Endothelial cell of umbilical vein (primary cell): ENCODE measurements around the gene DEPDC1B. TPM values are rescaled to one million over a fixed set of nuclear protein-coding genes. Genes with fewer than 3 reads are reported as not detected.
"Not testable (repeated sequence)": the region's sequence is repeated elsewhere in the genome, so short reads cannot be mapped to it uniquely, and the experiment has no call there.

Experiments
- BruUV-seq: library from RNA; stranded (reverse); fragments of 400-500 nt; replicated peaks from 2 replicates; lab custom pipeline; 2021; lab: Mats Ljungman, UMichigan
- CTCF ChIA-PET: fragments of 300-600, 350-600 bp; sonication (Branson Sonifier 250); formaldehyde crosslinking; loops from one replicate; lab custom pipeline; 2021; ENCODE audit warnings: antibody characterized with exemption, inconsistent platforms; lab: Charles Lee
- POLR2A ChIA-PET: fragments of 300-600, 350-600 bp; sonication (Branson Sonifier 250); formaldehyde crosslinking; loops from one replicate; lab custom pipeline; 2021; ENCODE audit warnings: antibody characterized with exemption, inconsistent platforms; lab: Charles Lee
- DNase-seq: peaks from one replicate; pipeline ENCODE4 v3.0.0-alpha.2; 2011; ENCODE audit warnings: low read depth, low spot score
- FAIRE-seq: peaks from 2 replicates; lab custom pipeline; 2011; peaks lifted over from hg19 to GRCh38; lab: Jason Lieb, UNC
- H2AFZ ChIP-seq: 2 replicates; pipeline ENCODE4 v1.6.0; 2012; ENCODE audit warnings: low read depth, low read length, control low read depth, inconsistent platforms
- H3K27ac ChIP-seq: 2 replicates; pipeline ENCODE4 v1.5.1; 2011; ENCODE audit warnings: low read depth, mild to moderate bottlenecking, control low read depth, low read length, moderate library complexity; ENCODE audit not compliant: insufficient read depth
- H3K27me3 ChIP-seq, 2 experiments: 2 replicates each; pipeline versions ENCODE4 v1.6.0 to v1.6.1; 2011; ENCODE audit warnings: low read length in 2 of 2, mixed read lengths in 1 of 2; ENCODE audit not compliant: control insufficient read depth in 2 of 2, insufficient read depth in 2 of 2
- H3K36me3 ChIP-seq, 2 experiments: 2 replicates in 1 of 2; 3 replicates in 1 of 2; pipeline ENCODE4 v1.5.1; 2011; ENCODE audit warnings: low read length in 2 of 2, mild to moderate bottlenecking in 1 of 2, moderate library complexity in 1 of 2; ENCODE audit not compliant: control insufficient read depth in 2 of 2, insufficient read depth in 2 of 2; ENCODE audit errors: extremely low read depth in 1 of 2
- H3K4me1 ChIP-seq: 3 replicates; pipeline ENCODE4 v1.5.1; 2011; ENCODE audit warnings: mild to moderate bottlenecking, low read length; ENCODE audit not compliant: control insufficient read depth, insufficient read depth; ENCODE audit errors: extremely low read depth
- H3K4me2 ChIP-seq: 2 replicates; pipeline ENCODE4 v1.6.1; 2011; ENCODE audit warnings: low read length, control low read depth, mixed read lengths; ENCODE audit not compliant: insufficient read depth
- H3K4me3 ChIP-seq, 3 experiments: fragments of 200-600 bp in 1 of 3; sonication (generic), shearing (Covaris generic) in 1 of 3; replicated peaks in 1 of 3; 2 replicates each; pipeline ENCODE4 v1.5.1; 2011 to 2016; ENCODE audit warnings: control low read depth in 3 of 3, low read length in 3 of 3, mild to moderate bottlenecking in 2 of 3, inconsistent platforms in 1 of 3, low read depth in 1 of 3, moderate library complexity in 1 of 3; ENCODE audit not compliant: insufficient read depth in 1 of 3
- H3K79me2 ChIP-seq: 2 replicates; pipeline ENCODE4 v1.6.0; 2012; ENCODE audit warnings: low read length, inconsistent platforms; ENCODE audit not compliant: control insufficient read depth, insufficient read depth
- H3K9ac ChIP-seq: replicated peaks from 2 replicates; pipeline ENCODE3; 2011; ENCODE audit warnings: low read length, control low read depth; ENCODE audit not compliant: insufficient read depth; ENCODE audit errors: extremely low read depth
- H3K9me1 ChIP-seq: replicated peaks from 3 replicates; pipeline ENCODE4 v1.6.0; 2011; ENCODE audit warnings: mild to moderate bottlenecking, low read length; ENCODE audit not compliant: control insufficient read depth, insufficient read depth; ENCODE audit errors: extremely low read depth
- H3K9me3 ChIP-seq: replicated peaks from 2 replicates; pipeline ENCODE4 v1.5.1; 2012; ENCODE audit warnings: low read length, inconsistent platforms; ENCODE audit not compliant: control insufficient read depth, insufficient read depth
- H4K20me1 ChIP-seq: replicated peaks from 2 replicates; pipeline ENCODE3; 2011; ENCODE audit warnings: mild to moderate bottlenecking, low read length; ENCODE audit not compliant: control insufficient read depth, insufficient read depth; ENCODE audit errors: extremely low read depth
- EZH2 ChIP-seq: IDR thresholded peaks from 2 replicates; pipeline ENCODE4 v1.6.1; 2012; ENCODE audit warnings: borderline replicate concordance, low read depth, mild to moderate bottlenecking, moderate library complexity, low read length, inconsistent platforms; ENCODE audit not compliant: severe bottlenecking
- FOS ChIP-seq: IDR thresholded peaks from 2 replicates; pipeline ENCODE4 v1.6.1; 2011; ENCODE audit warnings: mild to moderate bottlenecking, low read length, moderate library complexity, borderline replicate concordance; ENCODE audit not compliant: insufficient read depth
- GATA2 ChIP-seq: IDR thresholded peaks from 2 replicates; pipeline ENCODE4 v1.7.0; 2011; ENCODE audit warnings: low read depth, mild to moderate bottlenecking, moderate library complexity, mixed read lengths, low read length; ENCODE audit not compliant: insufficient read length, insufficient read depth
- MYC ChIP-seq: IDR thresholded peaks from one replicate; pipeline ENCODE4 v1.6.1; 2011; ENCODE audit warnings: mild to moderate bottlenecking, low read depth, low read length
- POLR2A ChIP-seq: IDR thresholded peaks from 2 replicates; pipeline ENCODE4 v1.6.1; 2012; ENCODE audit warnings: low read depth, mild to moderate bottlenecking, control low read depth, low read length
- POLR2AphosphoS5 ChIP-seq: IDR thresholded peaks from 2 replicates; pipeline ENCODE4 v1.6.1; 2012; ENCODE audit warnings: low read depth, mild to moderate bottlenecking, control low read depth, low read length, moderate library complexity; ENCODE audit not compliant: insufficient read depth
- dilution Hi-C: fragments of 300-500 bp; cut with MboI; formaldehyde crosslinking; loops from one replicate; pipeline ENCODE4 v1.15.0; 2019; ENCODE audit warnings: low sequenced_read_pairs; ENCODE audit not compliant: extremely low pct_ligation_motif_present
- intact Hi-C: fragments of 100-400 bp; cut with micrococcal nuclease; formaldehyde crosslinking; loops from one replicate; pipeline ENCODE4 v1.10.0; 2022
- polyA plus RNA-seq, 4 experiments: library from polyadenylated mRNA; depleted of rRNA in 3 of 4; stranded (reverse) in 3 of 4; unstranded in 1 of 4; fragments of >200 nt; gene quantifications; 2 replicates each; pipeline versions ENCODE4 v1.2.1 to v1.2.3, GENCODE V29; 2011 to 2012; ENCODE audit warnings: missing spikeins in 1 of 4
- total RNA-seq: library from RNA; stranded (reverse); gene quantifications from 2 replicates; pipeline ENCODE4 v1.2.3, GENCODE V29; 2021
- TF ChIP-seq, protein P1 (sequence below): IDR thresholded peaks from 2 replicates; pipeline ENCODE4 v1.6.1; 2011; ENCODE audit not compliant: insufficient read depth, insufficient read length
- TF ChIP-seq, protein P2 (sequence below), 2 donors: IDR thresholded peaks; 1 replicate in 1 of 2; 2 replicates in 1 of 2; pipeline ENCODE4 v1.5.1; 2011; ENCODE audit warnings: low read length in 2 of 2, mild to moderate bottlenecking in 2 of 2, moderate library complexity in 2 of 2, control low read depth in 1 of 2, inconsistent platforms in 1 of 2, low read depth in 1 of 2; ENCODE audit not compliant: insufficient read depth in 1 of 2; ENCODE audit errors: extremely low read depth in 1 of 2

DEPDC1B gene
- total and polyA plus RNA-seq, 2 donors (not counting 3 experiments of a cell fraction or from before 2014, with no cell fraction given) = 6.7 to 18.7 TPM

DNA sequence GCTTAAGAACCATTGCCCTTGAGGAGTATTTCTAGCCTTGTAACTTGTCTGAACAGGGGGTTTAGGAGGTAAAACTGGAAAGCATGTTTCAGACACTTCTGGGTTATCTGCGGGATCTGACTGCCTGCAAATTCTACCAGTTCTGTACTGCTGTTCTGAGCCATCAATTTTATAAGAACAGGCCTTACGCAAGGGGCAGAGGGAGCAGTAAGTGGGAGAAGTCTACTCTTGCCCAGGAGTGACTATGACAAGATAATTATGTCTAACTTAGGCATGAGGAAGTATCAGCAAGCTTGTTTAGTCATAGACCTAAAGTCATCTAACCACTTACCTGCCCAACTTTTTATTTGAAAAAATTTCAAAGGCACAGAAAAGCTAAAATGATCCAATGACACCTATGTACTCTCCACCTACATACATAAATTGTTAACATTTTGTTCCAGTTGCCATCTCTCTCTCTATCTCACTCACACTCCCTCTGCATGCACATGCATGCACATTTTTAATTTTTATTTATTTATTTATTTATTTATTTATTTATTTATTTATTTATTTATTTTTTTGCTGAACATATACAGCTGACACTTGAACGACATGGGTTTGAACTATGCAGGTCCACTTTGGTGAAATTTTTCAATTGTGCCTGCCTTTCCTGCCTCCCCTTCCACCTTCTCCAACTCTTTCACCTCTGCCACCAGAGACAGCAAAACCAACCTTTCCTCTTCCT, 18.4 kb upstream of the DEPDC1B start:
- Histone ChIP-seq H3K79me2 (no peaks in the 10 kb centered on the region), H3K9me3 (no peaks in the 10 kb centered on the region), H3K9ac (no peak overlapping the region), H3K4me1 (no peaks in the 10 kb centered on the region), H3K27ac (no peak overlapping the region), H3K36me3 (no peaks in the 10 kb centered on the region), H2AFZ (no peak overlapping the region), H3K4me2 (no peak overlapping the region), H3K27me3 (peaks cover 4 to 5% of the 10 kb centered on the region in 2 experiments), H3K9me1 (no peaks in the 10 kb centered on the region), H3K4me3 (no peak overlapping the region), H4K20me1 (no peaks in the 10 kb centered on the region)
- no TSS peak for BruUV-seq
- CTCF ChIA-PET = interaction anchor here (1.1 kb wide), 1 partner anchor 50 kb away, joined by 3 read pairs; no protein-coding TSS in a partner anchor
- dilution Hi-C loops (no loop called here), intact Hi-C loops (no loop called here)
- FAIRE-seq = no peak
- TF ChIP-seq FOS (no peak), POLR2AphosphoS5 (no peak), POLR2A (no peak), GATA2 (no peak), MYC (no peak), EZH2 (no peak)
- TF ChIP-seq, protein P1, sequence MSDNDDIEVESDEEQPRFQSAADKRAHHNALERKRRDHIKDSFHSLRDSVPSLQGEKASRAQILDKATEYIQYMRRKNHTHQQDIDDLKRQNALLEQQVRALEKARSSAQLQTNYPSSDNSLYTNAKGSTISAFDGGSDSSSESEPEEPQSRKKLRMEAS = no peak
- TF ChIP-seq, protein P2, sequence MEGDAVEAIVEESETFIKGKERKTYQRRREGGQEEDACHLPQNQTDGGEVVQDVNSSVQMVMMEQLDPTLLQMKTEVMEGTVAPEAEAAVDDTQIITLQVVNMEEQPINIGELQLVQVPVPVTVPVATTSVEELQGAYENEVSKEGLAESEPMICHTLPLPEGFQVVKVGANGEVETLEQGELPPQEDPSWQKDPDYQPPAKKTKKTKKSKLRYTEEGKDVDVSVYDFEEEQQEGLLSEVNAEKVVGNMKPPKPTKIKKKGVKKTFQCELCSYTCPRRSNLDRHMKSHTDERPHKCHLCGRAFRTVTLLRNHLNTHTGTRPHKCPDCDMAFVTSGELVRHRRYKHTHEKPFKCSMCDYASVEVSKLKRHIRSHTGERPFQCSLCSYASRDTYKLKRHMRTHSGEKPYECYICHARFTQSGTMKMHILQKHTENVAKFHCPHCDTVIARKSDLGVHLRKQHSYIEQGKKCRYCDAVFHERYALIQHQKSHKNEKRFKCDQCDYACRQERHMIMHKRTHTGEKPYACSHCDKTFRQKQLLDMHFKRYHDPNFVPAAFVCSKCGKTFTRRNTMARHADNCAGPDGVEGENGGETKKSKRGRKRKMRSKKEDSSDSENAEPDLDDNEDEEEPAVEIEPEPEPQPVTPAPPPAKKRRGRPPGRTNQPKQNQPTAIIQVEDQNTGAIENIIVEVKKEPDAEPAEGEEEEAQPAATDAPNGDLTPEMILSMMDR (IDR thresholded peaks at IDR 0.05; ENCODE audit: extremely low read depth in 1 of 2, insufficient read depth in 1 of 2, low read depth in 1 of 2, low read length in 2 of 2) = no peak
- no peak for DNase-seq
- POLR2A ChIA-PET = no interaction called here

DNA sequence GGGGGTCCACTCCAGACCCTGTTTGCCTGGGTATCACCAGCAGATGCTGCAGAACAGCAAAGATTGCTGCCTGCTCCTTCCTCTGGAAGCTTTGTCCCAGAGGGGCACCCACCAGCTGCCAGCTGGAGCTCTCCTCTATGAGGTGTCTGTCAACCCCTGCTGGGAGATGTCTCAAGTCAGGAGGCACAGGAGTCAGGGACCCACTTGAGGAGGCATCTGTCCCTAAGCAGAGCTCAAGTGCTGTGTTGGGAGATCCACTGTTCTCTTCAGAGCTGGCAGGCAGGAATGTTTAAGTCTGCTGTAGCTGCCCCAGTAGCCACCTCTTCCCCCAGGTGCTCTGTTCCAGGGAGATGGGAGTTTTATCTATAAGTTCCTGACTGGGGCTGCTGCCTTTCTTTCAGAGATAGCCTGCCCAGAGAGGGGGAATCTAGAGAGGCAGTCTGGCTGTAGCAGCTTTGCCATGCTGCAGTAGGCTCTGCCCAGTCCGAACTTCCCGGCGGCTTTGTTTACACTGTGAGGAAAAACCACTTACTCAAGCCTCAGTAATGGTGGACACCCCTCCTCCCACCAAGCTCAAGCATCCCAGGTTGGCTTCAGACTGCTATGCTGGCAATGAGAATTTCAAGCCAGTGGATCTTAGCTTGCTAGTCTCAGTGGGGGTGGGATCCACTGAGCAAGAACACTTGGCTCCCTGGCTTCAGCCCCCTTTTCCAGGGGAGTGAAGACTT, 15.4 kb upstream of the DEPDC1B start:
- DNase-seq, intact Hi-C loops, H3K9ac ChIP-seq, POLR2A ChIA-PET, H3K9me1 ChIP-seq, BruUV-seq, H3K27ac ChIP-seq, H3K36me3 ChIP-seq, H4K20me1 ChIP-seq, H3K27me3 ChIP-seq, H3K9me3 ChIP-seq, CTCF ChIA-PET, H3K4me1 ChIP-seq, H3K4me2 ChIP-seq, H2AFZ ChIP-seq, dilution Hi-C loops, H3K4me3 ChIP-seq, FAIRE-seq, H3K79me2 ChIP-seq: not testable (repeated sequence)
